22Rv1 (cell line): ENCODE data around the gene PECR.

Experiments
- ZFX ChIP-seq: fragments of 450-650 bp; IDR thresholded peaks from 2 replicates; pipeline ENCODE4 v1.6.1; 2017; ENCODE audit warnings: antibody characterized with exemption, borderline replicate concordance
- TF ChIP-seq, protein P1 (sequence below): fragments of 450-650 bp; IDR thresholded peaks from 2 replicates; pipeline ENCODE4 v1.5.1; 2017; ENCODE audit warnings: mild to moderate bottlenecking

GRCh38 chr2:216073773-216074172 lies 7.8 kb downstream of the PECR start:
- TF ChIP-seq, protein P1, sequence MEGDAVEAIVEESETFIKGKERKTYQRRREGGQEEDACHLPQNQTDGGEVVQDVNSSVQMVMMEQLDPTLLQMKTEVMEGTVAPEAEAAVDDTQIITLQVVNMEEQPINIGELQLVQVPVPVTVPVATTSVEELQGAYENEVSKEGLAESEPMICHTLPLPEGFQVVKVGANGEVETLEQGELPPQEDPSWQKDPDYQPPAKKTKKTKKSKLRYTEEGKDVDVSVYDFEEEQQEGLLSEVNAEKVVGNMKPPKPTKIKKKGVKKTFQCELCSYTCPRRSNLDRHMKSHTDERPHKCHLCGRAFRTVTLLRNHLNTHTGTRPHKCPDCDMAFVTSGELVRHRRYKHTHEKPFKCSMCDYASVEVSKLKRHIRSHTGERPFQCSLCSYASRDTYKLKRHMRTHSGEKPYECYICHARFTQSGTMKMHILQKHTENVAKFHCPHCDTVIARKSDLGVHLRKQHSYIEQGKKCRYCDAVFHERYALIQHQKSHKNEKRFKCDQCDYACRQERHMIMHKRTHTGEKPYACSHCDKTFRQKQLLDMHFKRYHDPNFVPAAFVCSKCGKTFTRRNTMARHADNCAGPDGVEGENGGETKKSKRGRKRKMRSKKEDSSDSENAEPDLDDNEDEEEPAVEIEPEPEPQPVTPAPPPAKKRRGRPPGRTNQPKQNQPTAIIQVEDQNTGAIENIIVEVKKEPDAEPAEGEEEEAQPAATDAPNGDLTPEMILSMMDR, result no peak
- TF ChIP-seq ZFX, result no peak
